ENCODE measurements around the gene LRRN1.
"Not testable (repeated sequence)": the region's sequence is repeated elsewhere in the genome, so short reads cannot be mapped to it uniquely, and the experiment has no call there.

Gene LRRN1

DNA sequence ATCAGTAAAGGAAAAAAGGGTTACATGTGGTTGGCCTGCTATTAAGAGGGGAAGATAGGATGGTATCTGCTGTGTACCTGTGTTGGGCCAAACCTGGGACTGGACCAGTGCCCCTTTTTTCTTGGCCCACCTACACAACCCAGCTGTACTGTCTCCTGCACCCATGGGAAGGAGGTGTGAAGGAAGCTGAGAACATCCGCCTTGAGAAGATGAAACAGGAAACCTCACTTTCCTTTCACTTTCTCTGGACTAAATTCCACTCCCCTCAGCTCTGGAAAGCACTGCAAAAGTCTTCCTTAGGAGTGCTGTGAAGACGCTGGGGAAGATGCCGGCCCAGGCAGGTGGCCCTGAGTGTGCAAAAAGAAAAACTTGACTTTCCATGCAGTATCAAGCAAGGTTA lies 37.6 kb downstream of the LRRN1 start:
- TF ChIP-seq POLR2A (IDR thresholded peaks at IDR 0.05; ENCODE audit: low read depth, low read length): no peak
- FAIRE-seq (no peak), DNase-seq (ENCODE audit: insufficient read length, low spot score) (no peak)

DNA sequence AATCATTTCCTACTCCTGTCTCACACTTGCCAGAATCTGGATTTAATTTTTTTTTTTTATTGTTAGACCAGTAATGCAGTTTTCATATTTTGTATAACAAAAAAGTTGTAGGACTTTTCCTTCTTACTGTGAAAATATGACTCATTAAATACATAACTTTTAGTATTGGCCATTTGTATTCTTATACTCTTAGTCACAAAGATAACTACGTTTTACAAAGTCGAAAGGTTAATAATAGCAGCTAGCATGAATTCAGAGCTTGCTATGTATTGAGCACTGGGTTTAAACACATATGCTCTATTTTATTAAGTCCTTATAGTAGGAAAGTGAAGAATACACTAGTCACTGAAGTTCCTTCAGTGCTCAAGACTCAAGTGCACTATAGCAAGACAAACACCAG lies 43.1 kb downstream of the LRRN1 start:
- no peak for DNase-seq (ENCODE audit: insufficient read length, low spot score)
- no peak for TF ChIP-seq POLR2A (IDR thresholded peaks at IDR 0.05; ENCODE audit: low read depth, low read length)
- no peak for FAIRE-seq

DNA sequence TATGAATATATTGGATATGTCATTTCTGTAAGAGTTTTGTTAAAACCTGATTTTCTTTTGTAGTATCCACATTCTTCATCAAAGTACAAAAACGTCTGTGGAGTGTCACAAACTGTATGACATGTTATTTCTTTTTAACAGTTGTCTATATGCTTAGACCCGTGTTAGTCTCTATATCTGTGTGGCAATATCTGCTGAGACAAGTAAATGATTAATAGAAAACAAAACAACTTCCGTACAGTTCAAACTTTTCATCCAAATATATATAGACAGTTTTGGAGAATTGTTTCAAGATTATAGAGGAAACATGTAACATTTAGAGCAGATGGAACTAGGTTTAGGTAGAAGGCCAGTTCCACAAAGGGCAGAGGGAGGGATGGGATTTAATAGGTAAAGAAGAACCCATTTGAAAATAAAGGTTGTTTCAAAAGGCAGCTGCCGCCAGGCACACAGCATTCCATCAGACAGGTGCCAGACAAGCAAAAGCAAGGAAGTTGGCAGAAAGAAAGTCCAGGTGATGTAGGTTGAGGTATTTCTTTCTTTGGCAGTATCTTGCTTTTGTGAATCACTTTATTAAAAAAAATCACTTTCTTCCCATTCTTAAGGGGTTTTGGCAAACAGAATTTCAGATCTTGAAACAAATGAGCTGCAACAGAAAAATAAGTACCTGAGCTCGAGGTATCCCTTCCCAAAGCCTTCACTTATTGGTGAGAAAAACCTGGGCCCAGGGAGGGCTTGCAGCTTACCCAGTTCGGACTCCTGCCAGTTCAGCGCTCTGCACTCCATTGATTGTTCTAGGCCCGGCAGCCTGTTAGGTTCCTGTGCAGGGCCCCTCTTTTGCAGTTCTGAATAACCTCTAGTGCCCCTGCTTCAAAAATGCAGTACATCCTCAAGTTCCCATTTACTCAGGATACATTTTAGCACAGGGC lies 49.0 kb downstream of the LRRN1 start:
- FAIRE-seq: no peak
- no peak for DNase-seq (ENCODE audit: insufficient read length, low spot score)
- no peak for TF ChIP-seq POLR2A (IDR thresholded peaks at IDR 0.05; ENCODE audit: low read depth, low read length)

DNA sequence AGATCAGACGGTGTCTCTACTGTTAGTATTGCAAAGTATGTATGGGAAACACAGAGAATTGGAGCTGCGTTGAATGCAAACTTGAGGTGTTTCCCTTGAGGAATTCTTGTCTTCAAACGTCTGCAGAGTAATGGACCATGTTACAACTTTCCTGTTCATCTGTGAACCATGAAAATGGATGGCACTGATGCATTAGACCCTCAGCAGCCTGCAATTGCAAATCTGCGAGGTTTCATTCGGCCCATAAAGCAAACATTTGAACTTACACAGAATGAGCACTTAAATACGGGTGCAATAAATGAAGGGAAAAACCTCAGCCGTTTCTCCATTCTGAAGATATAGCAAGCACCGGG lies 49.7 kb downstream of the LRRN1 start:
- TF ChIP-seq POLR2A (IDR thresholded peaks at IDR 0.05; ENCODE audit: low read depth, low read length): no peak
- no peak for DNase-seq (ENCODE audit: insufficient read length, low spot score)
- FAIRE-seq: no peak

DNA sequence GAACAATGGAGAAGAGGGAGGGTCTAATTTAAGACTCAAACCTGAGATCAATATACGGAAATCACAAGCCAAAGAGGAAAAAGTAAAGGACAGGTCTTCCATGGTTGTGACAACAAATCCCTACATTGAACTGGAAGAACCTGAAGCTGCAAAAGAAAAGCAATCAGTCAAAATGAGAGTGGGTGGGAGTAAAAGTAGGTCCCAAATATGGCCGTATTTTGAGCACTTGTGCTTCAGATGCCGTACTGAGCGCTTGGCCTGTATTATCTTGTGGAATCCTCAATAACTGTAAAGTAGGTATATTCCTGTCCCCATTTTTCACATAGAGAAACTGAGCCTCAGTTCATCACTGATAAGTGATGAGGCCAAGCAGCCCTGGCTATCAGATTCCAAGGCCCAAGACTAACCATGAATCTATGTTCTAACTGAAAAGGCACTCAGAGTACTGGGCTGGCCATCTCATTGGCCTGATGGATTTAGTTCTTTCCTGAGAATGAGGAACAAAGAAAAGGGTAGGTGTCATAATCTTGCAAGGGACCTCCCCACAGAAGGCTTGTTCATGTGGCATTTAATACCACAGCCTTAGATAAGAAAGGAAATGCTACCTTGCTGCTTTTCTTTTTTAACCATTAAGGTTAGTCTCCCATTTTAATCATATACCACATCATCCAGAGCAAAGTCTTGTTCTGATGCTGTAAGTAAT lies 52.5 kb downstream of the LRRN1 start:
- FAIRE-seq (no peak), DNase-seq (ENCODE audit: insufficient read length, low spot score) (no peak)

DNA sequence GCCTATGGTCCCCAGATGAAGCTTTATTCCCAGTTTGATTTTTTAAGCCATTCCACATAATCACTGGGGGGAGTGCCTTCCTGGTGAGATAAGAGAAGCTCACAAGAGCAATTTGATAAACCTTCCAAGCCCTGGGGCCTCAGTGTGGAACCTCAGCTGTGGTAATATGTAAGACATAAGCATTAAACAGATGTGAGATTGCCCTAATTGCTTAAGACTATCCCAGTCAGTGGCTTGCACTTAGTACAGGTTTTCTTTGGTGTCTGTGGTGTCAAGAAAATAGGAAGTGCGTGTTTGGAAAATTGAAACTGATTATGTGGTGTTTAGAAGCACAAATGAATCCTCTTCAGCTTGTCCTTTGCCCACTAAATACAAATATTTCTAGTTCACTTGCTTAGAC lies 54.3 kb downstream of the LRRN1 start:
- FAIRE-seq: no peak
- no peak for DNase-seq (ENCODE audit: insufficient read length, low spot score)
- TF ChIP-seq POLR2A (IDR thresholded peaks at IDR 0.05; ENCODE audit: low read depth, low read length): no peak

More for the DNA sequence above, 52.5 kb downstream of the LRRN1 start:
- TF ChIP-seq POLR2A (IDR thresholded peaks at IDR 0.05; ENCODE audit: low read depth, low read length): no peak

DNA sequence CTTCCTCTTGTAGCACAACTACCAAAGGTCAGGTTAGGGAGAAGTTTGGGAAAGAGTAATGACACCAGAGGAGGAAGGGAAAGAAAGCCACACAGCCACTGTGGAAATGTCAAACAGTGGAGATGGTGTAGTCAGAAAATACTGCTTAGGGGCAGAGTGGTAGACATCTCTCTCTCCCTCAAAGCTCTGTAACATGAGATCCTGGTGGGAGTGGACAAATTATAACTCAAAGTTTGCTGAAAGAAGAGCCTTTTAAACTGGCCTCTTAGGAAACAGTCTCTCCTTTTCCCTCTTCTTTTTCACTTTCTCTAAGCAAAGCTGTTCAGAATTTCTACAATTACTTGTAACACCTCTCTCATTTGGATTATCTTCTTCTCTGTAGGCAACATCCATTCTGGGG lies 55.8 kb downstream of the LRRN1 start:
- FAIRE-seq: no peak
- no peak for DNase-seq (ENCODE audit: insufficient read length, low spot score)
- no peak for TF ChIP-seq POLR2A (IDR thresholded peaks at IDR 0.05; ENCODE audit: low read depth, low read length)

DNA sequence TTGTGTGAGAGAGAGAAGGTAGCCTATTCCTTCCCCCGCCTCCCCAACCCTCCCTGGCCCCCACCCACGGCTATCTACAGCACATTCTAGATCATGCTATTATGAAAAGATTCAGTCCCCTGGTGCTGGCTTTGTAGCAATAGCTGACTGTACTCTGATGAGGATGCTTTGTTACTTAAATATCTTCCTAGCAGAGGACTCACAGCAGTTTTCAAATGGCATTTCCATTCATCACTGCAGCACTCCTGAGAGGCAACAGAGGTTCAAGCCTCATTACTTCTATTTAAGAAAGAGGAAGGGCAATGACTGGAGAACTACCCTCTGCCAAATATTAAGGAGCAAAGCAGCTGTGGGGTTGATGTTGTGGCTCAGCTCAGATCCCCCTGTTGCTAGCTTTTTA lies 61.0 kb downstream of the LRRN1 start:
- DNase-seq (ENCODE audit: insufficient read length, low spot score) (no peak), FAIRE-seq (no peak)
- no peak for TF ChIP-seq POLR2A (IDR thresholded peaks at IDR 0.05; ENCODE audit: low read depth, low read length)

DNA sequence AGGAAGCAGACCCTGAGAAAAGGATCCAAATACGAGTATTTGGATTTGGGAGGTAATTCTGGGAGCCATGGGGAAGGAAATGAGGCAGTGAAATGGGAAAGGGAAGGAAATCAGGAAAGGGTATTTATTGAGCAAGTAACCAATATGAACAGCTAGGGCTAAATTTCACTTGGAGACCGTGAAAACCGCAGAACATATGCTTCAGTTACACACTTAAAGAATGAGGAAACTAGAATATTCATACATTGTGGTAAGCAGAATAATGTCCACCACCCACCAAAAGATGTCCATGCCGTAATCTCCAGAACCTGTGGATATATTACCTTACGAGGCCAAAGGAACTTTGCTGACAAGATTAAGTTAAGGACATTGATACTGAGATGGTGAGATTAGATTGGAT lies 63.3 kb downstream of the LRRN1 start:
- FAIRE-seq (no peak), DNase-seq (ENCODE audit: insufficient read length, low spot score) (no peak)
- no peak for TF ChIP-seq POLR2A (IDR thresholded peaks at IDR 0.05; ENCODE audit: low read depth, low read length)

DNA sequence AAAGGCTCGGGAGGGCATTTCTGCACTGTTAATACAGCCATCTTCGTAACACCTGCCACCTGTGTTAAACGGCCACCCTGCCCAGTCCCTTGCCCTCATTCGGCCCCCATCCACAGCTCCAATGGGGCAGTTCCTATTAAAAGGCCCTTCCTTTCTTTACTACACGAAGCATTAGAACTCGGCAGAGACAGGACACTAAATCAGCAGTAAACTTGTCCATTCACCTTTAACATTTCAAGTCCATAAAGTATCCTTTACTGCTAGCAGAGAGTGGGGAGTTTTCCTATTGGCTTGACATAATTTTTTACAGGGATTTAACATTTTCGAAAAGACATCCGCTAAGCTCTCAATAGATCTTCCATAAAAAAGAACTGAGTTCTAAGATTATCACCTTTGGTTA lies 76.3 kb downstream of the LRRN1 start:
- TF ChIP-seq POLR2A (IDR thresholded peaks at IDR 0.05; ENCODE audit: low read depth, low read length): no peak
- FAIRE-seq (no peak), DNase-seq (ENCODE audit: insufficient read length, low spot score) (no peak)

DNA sequence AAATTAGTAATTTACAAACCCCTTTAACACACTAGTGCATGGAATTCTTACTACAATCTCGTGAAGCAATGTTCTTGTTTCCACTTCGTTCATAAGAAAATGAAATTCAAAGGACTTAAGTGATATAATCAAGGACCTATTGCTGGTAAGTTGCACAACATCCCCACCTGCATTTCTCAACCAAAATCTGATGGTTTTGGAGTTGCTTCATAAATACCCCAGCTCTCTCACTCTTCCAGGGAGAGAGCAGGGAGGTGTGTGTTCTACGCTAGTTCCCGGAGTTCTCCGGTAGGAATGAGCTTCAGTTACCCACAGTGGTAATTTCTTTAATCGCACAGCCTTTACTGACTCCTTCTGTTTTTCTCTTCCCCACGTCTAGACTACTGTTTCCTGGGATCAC lies 81.8 kb downstream of the LRRN1 start:
- no peak for FAIRE-seq
- TF ChIP-seq POLR2A (IDR thresholded peaks at IDR 0.05; ENCODE audit: low read depth, low read length): no peak
- DNase-seq (ENCODE audit: insufficient read length, low spot score): no peak

DNA sequence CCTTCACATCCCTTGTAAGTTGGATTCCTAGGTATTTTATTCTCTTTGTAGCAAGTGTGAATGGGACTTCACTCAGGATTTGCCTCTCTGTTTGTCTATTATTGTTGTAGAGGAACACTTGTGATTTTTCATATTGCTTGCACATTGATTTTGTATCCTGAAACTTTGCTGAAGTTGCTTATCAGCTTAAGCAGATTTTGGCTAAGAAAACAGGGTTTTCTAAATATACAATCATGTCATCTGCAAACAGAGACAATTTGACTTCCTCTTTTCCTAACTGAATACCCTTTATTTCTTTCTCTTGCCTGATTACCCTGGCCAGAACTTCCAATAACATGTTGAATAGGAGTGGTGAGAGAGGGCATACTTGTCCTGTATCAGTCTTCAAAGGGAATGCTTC lies 88.1 kb downstream of the LRRN1 start:
- not testable (repeated sequence) for FAIRE-seq

DNA sequence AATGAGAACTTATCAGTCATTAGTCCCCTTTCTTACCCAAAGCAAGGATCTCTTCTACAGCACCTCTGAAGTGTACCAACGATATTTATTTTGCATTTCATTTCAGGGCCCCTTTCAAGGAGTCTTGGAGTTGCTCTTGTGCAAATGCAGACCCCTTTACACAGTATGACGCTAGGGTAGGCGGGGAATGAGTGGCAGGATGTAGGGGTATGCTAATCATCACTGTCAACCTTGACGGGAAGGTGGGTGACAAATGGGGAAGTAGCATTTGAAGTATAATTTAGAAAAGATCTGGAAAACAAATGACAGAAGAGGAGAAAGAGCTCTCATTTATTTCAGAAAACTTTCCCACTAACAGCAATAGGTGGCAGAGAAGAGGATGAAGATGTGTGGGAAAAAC lies 94.4 kb downstream of the LRRN1 start:
- TF ChIP-seq POLR2A (IDR thresholded peaks at IDR 0.05; ENCODE audit: low read depth, low read length): no peak
- no peak for DNase-seq (ENCODE audit: insufficient read length, low spot score)
- FAIRE-seq: no peak

More for the DNA sequence above, 88.1 kb downstream of the LRRN1 start:
- not testable (repeated sequence) for DNase-seq (ENCODE audit: insufficient read length, low spot score)

Measured in H54 (cell line).